Vagina (tissue), 2 donors: ENCODE data around the gene SPTLC1. TPM values are rescaled to one million over a fixed set of nuclear protein-coding genes. Genes with fewer than 3 reads are reported as not detected.
"Not testable (repeated sequence)": the region's sequence is repeated elsewhere in the genome, so short reads cannot be mapped to it uniquely, and the experiment has no call there.

Experiments
- DNase-seq, 2 donors: peaks; one replicate each; pipeline ENCODE4 v3.0.0-alpha.2; 2017; ENCODE audit errors: extremely low spot score in 2 of 2
- H3K27ac ChIP-seq: fragments of 200-600 bp; sonication (generic); one replicate; pipeline ENCODE4 v1.5.1; 2019
- H3K27me3 ChIP-seq: fragments of 200-600 bp; sonication (generic); one replicate; pipeline ENCODE4 v1.5.1; 2019
- H3K36me3 ChIP-seq, 2 donors: fragments of 200-600 bp; sonication (generic); one replicate each; pipeline ENCODE4 v1.5.1; 2017 to 2019
- H3K4me1 ChIP-seq: fragments of 200-600 bp; sonication (generic); one replicate; pipeline ENCODE4 v1.5.1; 2019
- H3K4me3 ChIP-seq, 2 donors: fragments of 200-600 bp; sonication (generic); 1 replicate in 1 of 2; 2 replicates in 1 of 2; pipeline ENCODE4 v1.5.1; 2016 to 2019
- H3K9me3 ChIP-seq: fragments of 200-600 bp; sonication (generic); one replicate; pipeline ENCODE4 v1.5.1; 2019
- CTCF ChIP-seq, 3 experiments: fragments of 450-650 bp in 2 of 3; fragments of 200-600 bp in 1 of 3; sonication (generic) in 1 of 3; IDR thresholded peaks; one replicate each; pipeline ENCODE4 v1.5.1; 2017 to 2019; ENCODE audit warnings: antibody characterized with exemption in 3 of 3, mild to moderate bottlenecking in 2 of 3, moderate library complexity in 2 of 3
- POLR2A ChIP-seq, 2 donors: fragments of 450-650 bp; IDR thresholded peaks; one replicate each; pipeline ENCODE4 v1.6.1; 2017; ENCODE audit warnings: antibody characterized with exemption in 2 of 2, mild to moderate bottlenecking in 2 of 2, moderate library complexity in 2 of 2
- POLR2AphosphoS5 ChIP-seq, 2 donors: sonication (generic); formaldehyde crosslinking; IDR thresholded peaks; one replicate each; pipeline ENCODE4 v1.9.0; 2017; ENCODE audit warnings: antibody characterized with exemption in 2 of 2, mild to moderate bottlenecking in 2 of 2, low read depth in 1 of 2; ENCODE audit not compliant: insufficient read depth in 1 of 2
- intact Hi-C: fragments of 100-400 bp; cut with DNase I; formaldehyde crosslinking; loops from one replicate; pipeline ENCODE4 v1.15.1; 2023
- total RNA-seq: library from RNA; depleted of rRNA; stranded (reverse); fragments of >200 nt; gene quantifications from one replicate; pipeline ENCODE4 v1.2.3, GENCODE V29; 2016

The SPTLC1 gene
- total RNA-seq, 1 donor from 2014 or later, result 68.5 TPM

- no peaks in the 10 kb centered on the region for H3K27me3 ChIP-seq
- no peaks in the 10 kb centered on the region for H3K36me3 ChIP-seq
- TF ChIP-seq POLR2AphosphoS5 (IDR thresholded peaks at IDR 0.05; ENCODE audit: insufficient read depth in 1 of 2, low read depth in 1 of 2) (no peak), CTCF (IDR thresholded peaks at IDR 0.05) (no peak), POLR2A (IDR thresholded peaks at IDR 0.05) (no peak)
- no peak for DNase-seq
- H3K4me3 ChIP-seq, result no peak overlapping the region
- no peaks in the 10 kb centered on the region for H3K9me3 ChIP-seq
- no peaks in the 10 kb centered on the region for H3K4me1 ChIP-seq
- no peak overlapping the region for H3K27ac ChIP-seq
- intact Hi-C loops, result no loop called here
These were observed 45.6 kb upstream of the SPTLC1 start for GRCh38 chr9:92160786-92161185.

- no peak overlapping the region for H3K27ac ChIP-seq
- intact Hi-C loops, result no loop called here
- TF ChIP-seq POLR2AphosphoS5 (IDR thresholded peaks at IDR 0.05; ENCODE audit: insufficient read depth in 1 of 2, low read depth in 1 of 2) (no peak), POLR2A (IDR thresholded peaks at IDR 0.05) (no peak), CTCF (IDR thresholded peaks at IDR 0.05) (no peak)
- DNase-seq, result peak in 1 of 2 donors; percentile 58
- H3K36me3 ChIP-seq, result no peaks in the 10 kb centered on the region
- H3K27me3 ChIP-seq, result no peaks in the 10 kb centered on the region
- H3K9me3 ChIP-seq, result no peaks in the 10 kb centered on the region
- H3K4me1 ChIP-seq, result peaks cover 3% of the 10 kb centered on the region
- no peak overlapping the region for H3K4me3 ChIP-seq
These were observed 43.8 kb upstream of the SPTLC1 start for GRCh38 chr9:92159058-92159457.

- H3K27ac ChIP-seq, result no peak overlapping the region
- intact Hi-C loops, result no loop called here
- H3K4me3 ChIP-seq, result no peak overlapping the region
- TF ChIP-seq CTCF (IDR thresholded peaks at IDR 0.05) (no peak), POLR2A (IDR thresholded peaks at IDR 0.05) (no peak), POLR2AphosphoS5 (IDR thresholded peaks at IDR 0.05; ENCODE audit: insufficient read depth in 1 of 2, low read depth in 1 of 2) (no peak)
- peak in 1 of 2 donors; percentile 56 for DNase-seq
- H3K4me1 ChIP-seq, result peaks cover 10% of the 10 kb centered on the region
- H3K36me3 ChIP-seq, result no peaks in the 10 kb centered on the region
- no peaks in the 10 kb centered on the region for H3K9me3 ChIP-seq
- H3K27me3 ChIP-seq, result no peaks in the 10 kb centered on the region
These were observed 42.9 kb upstream of the SPTLC1 start for GRCh38 chr9:92158097-92158601.

- H3K4me3 ChIP-seq, H3K36me3 ChIP-seq, H3K9me3 ChIP-seq, intact Hi-C loops, H3K27ac ChIP-seq, H3K27me3 ChIP-seq: not testable (repeated sequence)
- DNase-seq, result peak in 1 of 2 donors; percentile 46
- peaks cover 25% of the 10 kb centered on the region for H3K4me1 ChIP-seq
These were observed 40.5 kb upstream of the SPTLC1 start for GRCh38 chr9:92155736-92156135.

- no peaks in the 10 kb centered on the region for H3K27me3 ChIP-seq
- no peak overlapping the region for H3K4me3 ChIP-seq
- TF ChIP-seq CTCF (IDR thresholded peaks at IDR 0.05), result no peak
- TF ChIP-seq POLR2AphosphoS5 (IDR thresholded peaks at IDR 0.05; ENCODE audit: insufficient read depth in 1 of 2, low read depth in 1 of 2), result no peak
- TF ChIP-seq POLR2A (IDR thresholded peaks at IDR 0.05), result no peak
- no peak overlapping the region for H3K27ac ChIP-seq
- H3K4me1 ChIP-seq, result peaks cover 25% of the 10 kb centered on the region
- no peaks in the 10 kb centered on the region for H3K36me3 ChIP-seq
- peak in 1 of 2 donors; percentile 67 for DNase-seq
- intact Hi-C loops, result no loop called here
- H3K9me3 ChIP-seq, result no peaks in the 10 kb centered on the region
These were observed 40.0 kb upstream of the SPTLC1 start for GRCh38 chr9:92155221-92155620.

- peak in 1 of 2 donors; percentile 79 for DNase-seq
- H3K36me3 ChIP-seq, intact Hi-C loops, H3K9me3 ChIP-seq, H3K27me3 ChIP-seq, H3K4me3 ChIP-seq: not testable (repeated sequence)
- peaks cover 25% of the 10 kb centered on the region for H3K4me1 ChIP-seq
- peak overlapping the region; percentile 48 for H3K27ac ChIP-seq
These were observed 38.5 kb upstream of the SPTLC1 start for GRCh38 chr9:92153466-92154415.
